ENCODE data around the gene BBS1.

- TF ChIP-seq ZNF274 (IDR thresholded peaks at IDR 0.05; ENCODE audit: low read depth, low read length) (no peak), SUZ12 (IDR thresholded peaks at IDR 0.05; ENCODE audit: extremely low read depth, insufficient read depth, insufficient read length) (no peak)
Observed at GRCh38 chr11:66567787-66568123, 57.3 kb downstream of the BBS1 start.

Data from NT2/D1 (cell line).